HG02759 (cell line): ENCODE results near the gene GUCY1A1.
A peak's percentile ranks its signal among the peaks of the same experiment; 100 is the strongest.
"Not testable (repeated sequence)": the region's sequence is repeated elsewhere in the genome, so short reads cannot be mapped to it uniquely, and the experiment has no call there.

Experiments used
- ATAC-seq: cut with Tn5 transposase; IDR thresholded peaks from one replicate; pipeline ENCODE4 v1.9.1; 2021; ENCODE audit warnings: mild to moderate bottlenecking, moderate library complexity; ENCODE audit not compliant: unreplicated experiment

The GUCY1A1 gene, protein sequence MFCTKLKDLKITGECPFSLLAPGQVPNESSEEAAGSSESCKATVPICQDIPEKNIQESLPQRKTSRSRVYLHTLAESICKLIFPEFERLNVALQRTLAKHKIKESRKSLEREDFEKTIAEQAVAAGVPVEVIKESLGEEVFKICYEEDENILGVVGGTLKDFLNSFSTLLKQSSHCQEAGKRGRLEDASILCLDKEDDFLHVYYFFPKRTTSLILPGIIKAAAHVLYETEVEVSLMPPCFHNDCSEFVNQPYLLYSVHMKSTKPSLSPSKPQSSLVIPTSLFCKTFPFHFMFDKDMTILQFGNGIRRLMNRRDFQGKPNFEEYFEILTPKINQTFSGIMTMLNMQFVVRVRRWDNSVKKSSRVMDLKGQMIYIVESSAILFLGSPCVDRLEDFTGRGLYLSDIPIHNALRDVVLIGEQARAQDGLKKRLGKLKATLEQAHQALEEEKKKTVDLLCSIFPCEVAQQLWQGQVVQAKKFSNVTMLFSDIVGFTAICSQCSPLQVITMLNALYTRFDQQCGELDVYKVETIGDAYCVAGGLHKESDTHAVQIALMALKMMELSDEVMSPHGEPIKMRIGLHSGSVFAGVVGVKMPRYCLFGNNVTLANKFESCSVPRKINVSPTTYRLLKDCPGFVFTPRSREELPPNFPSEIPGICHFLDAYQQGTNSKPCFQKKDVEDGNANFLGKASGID

DNA sequence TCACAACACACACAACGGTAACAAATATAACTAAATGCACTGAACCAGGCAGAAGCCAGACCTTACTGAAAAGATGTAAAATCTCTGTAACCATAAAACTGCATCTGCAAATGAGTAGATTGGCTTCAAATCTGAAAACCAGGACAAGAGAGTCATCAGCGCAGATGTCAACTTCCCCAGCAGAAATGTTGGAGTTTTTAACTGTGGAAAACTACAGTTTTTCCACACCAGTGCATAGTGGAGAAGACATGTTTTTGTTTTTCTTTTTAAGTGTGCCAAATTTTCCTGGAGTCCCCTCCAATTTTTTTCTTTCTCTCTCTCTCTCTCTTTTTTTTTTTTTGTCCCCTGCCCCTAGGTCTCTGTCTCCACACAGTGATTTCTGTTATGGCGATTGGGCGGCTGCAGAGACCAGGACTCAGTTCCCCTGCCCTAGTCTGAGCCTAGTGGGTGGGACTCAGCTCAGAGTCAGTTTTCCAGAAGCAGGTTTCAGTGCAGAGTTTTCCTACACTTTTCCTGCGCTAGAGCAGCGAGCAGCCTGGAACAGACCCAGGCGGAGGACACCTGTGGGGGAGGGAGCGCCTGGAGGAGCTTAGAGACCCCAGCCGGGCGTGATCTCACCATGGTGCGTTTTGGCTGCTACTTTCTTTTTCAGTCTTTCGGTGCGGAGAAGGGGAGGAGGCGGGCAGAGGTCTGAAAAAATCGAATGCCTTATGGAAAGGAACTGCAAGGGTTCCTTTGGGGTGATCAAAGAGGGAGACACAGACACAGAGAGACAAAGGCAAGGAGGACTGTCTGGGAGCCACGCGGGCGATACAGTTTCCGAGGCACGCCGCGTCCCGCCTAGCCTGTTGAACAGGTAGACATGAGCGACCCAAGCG is at the start of gene GUCY1A1:
Gene GUCY1A1 (plus strand): TSS at position 505 of the 878 bp plus-strand sequence. CDS start 30,020 bp downstream, outside the sequence.
- peak; percentile 31 for ATAC-seq

DNA sequence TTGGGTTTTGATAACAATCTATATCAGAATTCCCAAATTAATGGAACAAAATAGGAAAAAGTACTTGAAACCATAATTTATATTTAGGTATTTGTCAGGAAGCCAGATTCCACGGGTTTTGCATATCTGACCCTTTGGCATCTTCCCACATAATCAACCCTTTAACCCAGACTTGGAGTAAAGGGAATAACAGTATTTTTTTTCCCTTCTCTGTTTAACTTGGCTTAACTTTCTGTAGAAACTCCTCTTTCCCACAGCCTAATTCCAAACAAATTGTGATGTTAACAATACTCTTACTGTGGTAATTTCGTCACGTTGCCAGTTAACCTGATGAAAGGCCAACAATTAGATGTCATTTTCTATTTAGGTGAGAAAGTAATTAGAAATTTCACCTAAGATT is 49.4 kb upstream of the GUCY1A1 start:
- ATAC-seq = no peak

DNA sequence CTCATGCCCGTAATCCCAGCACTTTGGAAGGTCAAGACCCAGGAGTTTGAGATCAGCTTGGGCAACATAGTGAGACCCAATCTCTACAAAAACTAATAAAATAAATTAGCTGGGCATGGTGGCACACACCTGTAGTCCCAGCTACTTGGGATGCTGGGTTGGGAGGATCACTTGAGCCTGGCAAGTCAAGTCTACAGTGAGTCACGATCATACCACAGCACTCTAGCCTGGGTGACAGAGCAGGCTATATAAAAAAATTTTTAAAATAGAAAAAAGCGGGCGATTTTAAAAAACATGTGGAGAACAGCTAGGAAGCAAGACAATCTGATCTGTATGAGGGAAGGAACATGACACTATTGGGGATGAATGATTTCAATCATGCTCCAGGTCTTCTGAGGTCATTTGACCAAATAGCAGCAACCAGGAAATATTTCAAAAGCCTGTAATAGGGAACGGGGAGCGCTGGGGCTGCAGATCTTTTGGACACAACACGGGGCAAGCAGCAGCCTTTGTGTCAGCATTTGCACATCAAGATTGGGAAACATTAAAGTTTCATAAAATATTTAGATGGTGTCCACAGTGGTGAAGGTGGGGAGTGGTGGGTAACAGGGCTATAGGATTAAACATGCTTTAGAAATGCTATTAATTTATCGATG is 48.3 kb upstream of the GUCY1A1 start:
- ATAC-seq = no peak

DNA sequence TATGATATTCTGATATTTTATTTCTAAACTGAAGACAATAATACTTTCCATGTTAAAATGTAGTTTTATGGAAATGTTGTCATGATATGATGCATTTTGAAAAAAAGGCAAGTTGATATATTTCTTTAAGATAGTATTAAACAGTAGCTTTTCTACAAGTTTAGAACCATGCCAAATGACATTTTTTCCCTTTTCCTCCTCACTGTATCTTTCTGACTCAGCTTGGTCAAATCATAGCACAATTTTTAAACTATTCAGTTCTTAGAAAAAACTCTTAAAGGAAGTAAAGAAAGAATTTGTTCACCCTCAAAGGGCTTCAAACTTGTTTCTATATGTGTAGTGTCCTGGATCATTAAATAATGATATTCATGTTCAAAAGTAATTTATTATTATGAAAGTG is 46.0 kb upstream of the GUCY1A1 start:
- ATAC-seq = no peak

DNA sequence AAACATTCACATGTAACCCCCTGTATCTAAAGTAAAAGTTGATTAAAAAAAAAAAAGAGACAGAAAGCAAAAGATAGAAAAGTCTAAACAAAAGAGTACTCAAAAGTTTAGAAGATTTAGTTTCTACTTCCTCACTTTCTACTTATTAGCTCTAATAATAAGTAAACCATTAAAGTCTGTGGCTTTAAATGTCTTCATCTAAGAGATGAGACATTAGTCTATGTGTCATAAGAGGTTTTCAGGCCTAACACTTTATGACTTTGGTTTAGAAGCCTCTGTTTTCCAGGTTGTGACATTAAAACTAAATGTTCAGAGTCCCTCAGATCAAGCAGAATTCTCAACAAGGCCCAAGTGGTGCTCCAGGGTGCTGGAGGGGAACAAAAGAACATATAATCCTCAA is 42.2 kb upstream of the GUCY1A1 start:
- ATAC-seq = peak; percentile 95

DNA sequence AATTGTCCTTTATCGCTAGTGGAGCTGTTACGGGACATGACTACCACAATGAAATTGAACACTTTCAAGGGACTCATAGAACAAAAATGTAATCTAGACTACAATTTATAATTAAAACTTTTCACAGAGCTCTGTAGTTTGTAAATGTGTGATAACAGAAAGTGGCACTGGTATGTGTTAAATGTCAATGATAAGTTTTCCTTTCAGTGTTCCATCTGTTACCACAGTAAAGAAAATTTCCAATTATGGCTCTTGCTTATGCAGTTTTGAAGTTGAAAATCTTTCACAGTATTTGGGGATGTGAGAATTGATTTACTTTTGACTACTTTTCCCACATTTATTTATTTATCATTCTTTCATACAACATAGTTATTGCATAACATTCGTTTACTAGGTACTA is 40.1 kb upstream of the GUCY1A1 start:
- no peak for ATAC-seq

DNA sequence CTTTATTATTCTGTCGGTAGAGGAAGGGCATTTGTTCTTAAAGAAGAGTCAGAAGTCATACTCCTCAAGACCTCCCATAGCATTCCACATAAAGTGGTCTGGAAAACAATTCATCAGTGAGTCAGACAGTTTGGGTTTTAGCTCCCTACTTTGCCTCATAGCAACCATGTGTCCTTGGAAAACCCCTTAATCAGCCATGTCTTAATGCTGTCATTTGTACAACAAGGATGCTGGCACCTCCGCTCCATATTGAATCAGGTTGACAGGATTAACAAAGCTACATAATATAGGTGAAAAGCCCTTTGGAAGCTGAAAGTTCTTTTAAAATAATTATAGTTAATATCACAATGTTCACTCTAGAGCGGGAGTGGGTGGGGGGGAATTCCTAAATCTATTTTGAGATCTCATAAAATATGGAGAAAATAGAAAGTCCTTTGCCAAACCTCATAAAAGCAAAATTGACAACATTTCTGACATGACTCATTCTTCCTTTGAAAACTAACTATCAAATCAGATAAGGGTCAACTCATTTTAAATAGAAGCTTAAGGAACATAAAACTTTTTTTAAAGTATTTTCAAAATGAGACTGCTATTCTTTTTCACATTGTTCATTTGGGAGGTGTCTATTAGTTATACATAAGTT is 37.3 kb upstream of the GUCY1A1 start:
- no peak for ATAC-seq

DNA sequence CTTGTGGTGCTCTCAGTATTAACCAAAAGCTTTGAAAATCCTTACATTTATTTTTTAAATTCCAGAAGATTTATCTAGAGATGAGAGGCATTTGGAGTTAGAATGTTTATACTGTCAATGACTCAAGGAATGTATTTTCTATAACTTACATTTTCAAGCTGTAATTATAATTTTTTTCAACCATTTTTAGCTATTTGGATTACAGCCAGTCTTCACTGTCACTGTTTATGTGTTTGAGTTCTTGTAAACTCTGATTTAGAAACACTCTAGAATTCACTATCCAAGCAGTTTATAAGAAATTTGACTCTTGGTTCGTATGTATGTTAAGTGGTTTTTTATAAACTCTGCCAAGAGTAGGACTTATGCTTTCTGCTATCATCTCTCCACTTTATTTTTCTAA is 36.7 kb upstream of the GUCY1A1 start:
- no peak for ATAC-seq

DNA sequence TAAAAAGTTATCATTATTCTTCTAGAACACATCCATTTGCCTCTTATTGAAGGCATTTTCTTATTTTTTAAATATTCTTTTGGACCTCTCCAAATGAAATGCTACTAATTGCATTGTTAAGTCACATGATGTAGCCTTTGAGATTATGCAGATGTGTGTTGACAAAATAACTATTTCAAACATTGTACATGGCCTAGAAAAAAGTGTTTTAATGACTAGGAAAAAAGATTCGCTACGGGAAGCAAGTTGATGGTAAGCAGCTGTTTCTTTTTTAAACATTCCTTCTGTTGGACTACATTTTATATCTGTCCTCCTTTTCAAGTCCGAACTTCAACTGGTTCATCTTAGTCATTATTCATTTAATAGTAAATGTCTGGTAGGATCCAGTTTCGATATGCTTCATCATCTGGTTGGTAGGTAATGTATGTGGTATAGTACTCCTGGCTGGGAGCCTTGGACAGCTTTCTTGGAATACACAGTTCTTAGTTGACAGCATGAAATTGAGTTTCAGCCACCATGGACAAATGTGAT is 34.3 kb upstream of the GUCY1A1 start:
- no peak for ATAC-seq

DNA sequence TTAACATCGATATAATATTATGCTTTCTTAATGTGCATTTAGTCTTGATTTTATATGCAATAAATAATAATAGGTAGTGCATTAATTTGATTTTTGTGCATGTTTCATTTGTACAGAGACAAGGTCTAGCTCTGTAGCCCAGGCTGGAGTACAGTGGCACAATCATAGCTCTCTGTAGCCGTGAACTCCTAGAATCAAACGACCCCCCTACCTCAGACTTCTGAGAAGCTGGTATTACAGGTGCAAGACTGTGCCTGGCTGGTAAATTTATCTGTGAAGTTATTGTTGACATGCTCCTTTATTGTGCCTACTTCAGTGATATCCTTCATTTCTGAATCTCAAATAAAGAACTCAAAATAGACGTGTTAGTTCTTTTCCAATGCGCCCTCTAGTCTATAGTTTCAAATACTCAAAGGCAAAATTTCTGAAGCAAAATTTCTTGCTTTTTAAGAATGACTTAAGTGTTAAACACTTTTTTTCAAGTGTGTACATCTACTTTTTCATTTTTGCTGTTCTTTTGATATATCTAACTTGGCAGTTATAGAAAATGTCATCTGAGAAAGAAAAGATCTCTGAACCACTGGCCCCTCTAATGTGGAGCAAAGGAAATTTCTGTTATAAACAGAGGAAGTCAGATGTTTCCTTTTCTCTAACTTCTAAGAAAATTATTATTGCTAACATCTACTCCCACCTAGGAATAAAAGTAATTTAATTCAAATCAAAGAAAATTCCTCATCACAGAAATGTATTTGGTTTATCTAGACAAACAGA is 28.3 kb upstream of the GUCY1A1 start:
- ATAC-seq = no peak

DNA sequence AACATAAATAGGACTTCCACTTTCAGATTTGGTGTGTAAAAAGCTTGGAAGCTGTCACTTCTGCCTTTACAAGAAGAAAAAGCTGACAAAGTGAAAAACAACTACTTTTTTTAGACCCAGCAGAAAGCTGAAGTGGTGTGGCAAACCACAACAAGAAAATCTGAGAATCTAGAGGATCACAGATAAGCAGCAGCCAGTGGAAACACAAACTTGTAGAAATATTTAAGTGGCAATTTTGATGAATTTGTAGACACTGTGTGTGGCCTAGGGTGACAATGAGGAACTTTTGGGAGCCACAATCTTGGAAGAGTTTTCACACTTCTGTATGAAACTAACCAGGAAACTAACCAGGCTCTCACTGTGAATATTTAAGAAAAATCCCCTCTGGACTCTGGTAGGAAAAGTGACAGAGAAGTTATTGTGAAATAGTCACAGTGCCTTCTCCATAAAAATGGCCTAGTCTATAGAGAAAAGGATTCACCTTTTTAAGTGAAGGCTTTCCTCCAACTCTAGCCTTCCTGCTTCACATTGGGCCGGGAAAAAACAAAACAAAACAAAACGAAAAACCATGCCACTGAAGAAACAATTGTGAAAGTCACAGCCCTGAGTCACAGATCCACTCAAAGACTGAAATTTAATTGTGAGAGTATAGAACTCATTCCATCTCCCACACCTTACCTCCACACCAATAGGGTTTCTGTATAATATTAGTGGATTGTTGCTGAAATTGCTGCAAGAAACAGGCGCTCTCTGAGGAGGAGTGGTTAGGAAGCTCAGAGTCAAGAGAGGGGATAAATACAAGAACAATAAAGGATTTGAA is 26.7 kb upstream of the GUCY1A1 start:
- ATAC-seq = peak; percentile 79

DNA sequence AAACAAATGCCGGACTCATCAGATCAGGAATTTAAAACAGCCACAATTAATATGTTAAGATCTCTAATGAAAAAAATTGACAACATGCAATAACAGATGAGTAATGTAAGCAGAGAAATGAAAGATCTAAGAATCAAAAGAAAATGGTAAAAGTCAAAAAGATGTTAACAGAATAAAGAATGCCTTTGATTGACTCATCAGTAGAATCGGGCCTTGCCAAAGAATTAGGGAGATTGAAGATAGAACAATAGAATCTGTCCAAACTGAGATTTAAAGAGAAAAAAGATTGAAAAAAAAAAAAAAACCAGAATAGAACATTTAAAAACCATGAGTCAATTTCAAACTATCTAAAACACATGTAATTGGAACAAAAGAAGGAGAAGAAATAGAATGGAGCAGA is 25.9 kb upstream of the GUCY1A1 start:
- no peak for ATAC-seq

DNA sequence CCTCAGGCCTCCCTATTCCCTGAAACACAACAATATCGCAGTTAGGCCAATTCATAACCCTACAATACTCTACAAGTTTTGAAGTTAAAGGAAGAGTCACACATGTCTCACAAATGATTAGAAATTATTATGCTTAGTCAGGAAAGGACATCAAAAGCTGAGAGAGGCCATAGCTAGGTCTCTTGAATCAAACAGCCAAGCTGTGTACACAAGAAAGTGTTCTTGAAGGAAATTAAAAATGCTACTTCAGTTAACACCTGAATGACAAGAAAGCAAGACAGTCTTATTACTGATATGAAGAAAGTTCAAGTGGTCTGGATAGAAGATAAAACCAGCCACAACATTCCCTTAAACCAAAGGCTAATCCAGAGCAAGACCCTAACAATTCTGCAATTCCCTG is 23.6 kb upstream of the GUCY1A1 start:
- ATAC-seq = no peak

DNA sequence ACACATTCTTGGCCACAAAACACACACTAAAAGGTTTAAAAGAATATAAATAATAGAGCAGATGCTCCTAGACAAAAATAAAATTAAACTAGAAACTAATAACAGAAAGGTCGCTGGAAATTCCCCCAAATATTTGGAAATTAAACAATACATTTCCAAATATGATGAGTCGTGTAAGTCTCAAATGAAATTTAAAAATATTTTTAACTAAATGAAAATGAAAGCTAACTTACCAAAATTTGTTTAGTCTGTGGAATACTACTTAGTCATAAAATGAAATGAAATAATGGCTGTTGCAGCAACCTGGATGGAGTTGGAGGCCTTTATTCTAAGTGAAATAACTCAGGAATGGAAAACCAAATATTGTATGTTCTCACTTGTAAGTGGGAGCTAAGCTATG is 20.6 kb upstream of the GUCY1A1 start:
- no peak for ATAC-seq

DNA sequence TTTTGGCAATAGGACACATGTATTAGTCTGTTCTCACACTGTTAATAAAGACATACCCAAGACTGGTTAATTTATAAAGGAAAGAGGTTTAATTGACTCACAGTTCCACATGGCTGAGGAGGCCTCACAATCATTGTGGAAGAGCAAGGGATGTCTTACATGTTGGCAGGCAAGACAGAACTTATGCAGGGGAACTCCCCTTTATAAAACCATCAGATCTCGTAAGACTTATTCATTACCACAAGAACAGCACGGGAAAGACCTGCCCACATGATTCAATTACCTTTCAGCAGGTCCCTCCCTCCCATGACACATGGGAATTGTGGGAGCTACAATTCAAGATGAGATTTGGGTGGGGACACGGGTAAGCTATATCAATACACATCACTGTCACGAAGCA is 15.9 kb upstream of the GUCY1A1 start:
- not testable (repeated sequence) for ATAC-seq

DNA sequence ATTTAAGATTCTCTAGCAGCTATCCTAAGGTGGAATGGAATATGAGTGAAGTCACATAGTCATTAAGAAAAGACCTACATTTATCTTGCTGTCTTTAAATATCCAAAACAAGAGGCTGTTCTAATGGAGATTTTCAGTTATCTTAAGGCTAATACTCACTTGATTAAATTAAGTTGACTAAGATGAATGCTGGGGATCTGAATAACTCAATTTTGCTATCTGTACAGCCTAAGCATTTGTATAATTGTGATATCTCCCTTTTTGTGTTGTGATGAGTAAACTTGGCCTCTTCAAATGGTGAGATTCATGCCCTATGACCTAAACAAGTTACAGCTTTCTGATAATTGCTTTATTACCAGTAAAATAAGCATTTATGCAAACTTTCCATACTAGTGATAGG is 13.6 kb upstream of the GUCY1A1 start:
- no peak for ATAC-seq

DNA sequence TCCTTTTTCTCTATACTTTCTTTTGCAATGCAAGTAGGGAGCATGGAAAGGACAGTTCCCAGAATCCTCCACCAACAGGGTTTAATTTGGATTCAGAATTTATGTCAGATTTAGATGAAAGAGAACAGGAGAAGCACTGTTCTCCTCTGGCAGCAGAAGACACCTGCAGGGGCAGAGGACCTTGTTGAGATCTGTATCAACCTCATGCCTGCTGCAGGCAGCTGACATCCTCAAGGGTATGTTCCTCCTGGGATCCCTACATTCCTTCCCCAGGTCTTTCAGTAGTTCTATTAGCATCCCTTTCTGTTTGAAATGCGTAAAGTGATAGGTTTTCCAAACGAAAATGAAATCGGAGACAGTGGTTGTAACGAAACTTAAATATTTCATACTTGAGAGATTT is 10.6 kb upstream of the GUCY1A1 start:
- ATAC-seq = no peak

DNA sequence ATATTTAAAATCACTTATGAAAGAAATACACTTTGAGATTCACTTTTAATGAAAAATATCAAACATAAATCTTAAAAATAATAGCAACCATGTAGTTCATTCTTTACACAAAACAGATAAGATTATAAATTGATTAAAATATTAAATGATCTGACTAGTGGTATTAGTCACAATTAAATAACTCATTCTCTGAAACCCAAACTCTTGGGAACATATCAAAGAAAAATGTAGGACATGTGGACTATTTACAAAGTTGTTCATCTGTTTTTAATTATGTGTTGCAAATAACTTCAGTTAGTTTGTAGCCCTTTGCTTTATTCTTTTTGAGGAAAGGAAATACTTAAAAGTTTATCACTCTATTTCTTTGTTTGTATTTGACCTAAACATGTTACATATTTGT is 9.5 kb upstream of the GUCY1A1 start:
- ATAC-seq = no peak
